Ishikawa (cell line): ENCODE results near the gene OR2V1.

Source experiments
- EGR1 ChIP-seq: IDR thresholded peaks from 2 replicates; pipeline ENCODE4 v1.6.1; 2012
- EP300 ChIP-seq: IDR thresholded peaks from 2 replicates; pipeline ENCODE4 v1.6.1; 2012; ENCODE audit warnings: borderline replicate concordance
- RAD21 ChIP-seq: IDR thresholded peaks from 2 replicates; pipeline ENCODE4 v1.6.1; 2012; ENCODE audit warnings: low read depth
- REST ChIP-seq: IDR thresholded peaks from 2 replicates; pipeline ENCODE4 v1.6.1; 2012; ENCODE audit warnings: low read depth, mild to moderate bottlenecking
- TAF1 ChIP-seq: IDR thresholded peaks from 2 replicates; pipeline ENCODE4 v1.6.1; 2012; ENCODE audit warnings: low read depth, mild to moderate bottlenecking
- TCF12 ChIP-seq: IDR thresholded peaks from 2 replicates; pipeline ENCODE4 v1.6.1; 2012; ENCODE audit warnings: low read depth
- YY1 ChIP-seq: IDR thresholded peaks from 2 replicates; pipeline ENCODE4 v1.6.1; 2012; ENCODE audit warnings: low read depth

GRCh38 chr5:181127456-181127855 lies 3.5 kb downstream of the OR2V1 start:
- no peak for TF ChIP-seq REST
- TF ChIP-seq TAF1: no peak
- no peak for TF ChIP-seq RAD21
- no peak for TF ChIP-seq YY1
- TF ChIP-seq EP300: no peak
- TF ChIP-seq EGR1: no peak
- no peak for TF ChIP-seq TCF12
